SHP77 (cell line): ENCODE results near the gene SNRNP200.
"Not testable (repeated sequence)": the region's sequence is repeated elsewhere in the genome, so short reads cannot be mapped to it uniquely, and the experiment has no call there.

ENCODE experiments used
- DNase-seq, 2 experiments: peaks; one replicate each; lab custom pipeline; 2025; lab: John Stamatoyannopoulos, UW

SNRNP200 gene

DNA sequence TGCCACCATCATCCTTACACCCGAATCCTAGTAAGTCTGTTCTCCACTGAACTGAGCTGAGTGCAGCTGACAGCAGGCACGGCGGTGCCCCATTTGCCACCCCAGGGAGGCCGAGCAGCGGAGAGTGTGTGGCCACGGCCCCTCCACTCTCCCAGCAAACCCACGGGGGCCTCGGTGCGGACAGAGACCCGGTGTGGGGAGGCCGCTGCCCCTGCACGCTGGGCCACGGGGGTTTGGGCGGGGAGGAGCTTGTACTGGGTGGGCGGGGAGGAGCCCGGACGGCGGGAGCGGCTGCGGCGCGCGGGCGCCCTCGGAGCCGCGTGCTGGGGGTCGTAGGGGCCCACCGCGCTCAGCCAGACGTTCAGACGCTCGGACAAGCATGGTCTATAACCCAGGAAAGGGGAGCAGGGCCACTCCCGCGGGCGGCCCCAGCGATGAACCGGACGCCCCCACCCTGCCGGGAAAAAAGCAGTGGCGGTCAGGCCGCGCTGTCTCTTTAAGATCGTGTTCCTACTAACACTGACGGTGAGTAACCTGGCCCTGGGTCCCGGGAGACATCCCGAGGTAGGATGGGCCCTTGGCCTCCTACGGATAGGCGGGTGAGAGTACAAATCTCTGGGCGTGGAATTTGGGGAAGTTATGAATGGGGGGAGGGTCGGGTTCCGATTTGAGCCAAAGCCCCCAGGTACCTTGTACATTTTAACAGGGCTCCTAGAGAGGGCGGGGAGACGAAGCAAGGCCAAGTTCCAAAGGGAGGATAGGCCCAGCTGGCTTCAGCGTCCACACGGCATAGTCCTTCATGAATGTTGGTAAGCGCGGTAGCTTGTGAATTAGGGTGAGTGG lies 19.9 kb upstream of the SNRNP200 start, which contains the start of gene ITPRIPL1:
Gene ITPRIPL1, plus strand, starts transcription at position 277 of the 843 bp plus-strand sequence. Its CDS starts 523 bp downstream, at position 800.
- no peak for DNase-seq

DNA sequence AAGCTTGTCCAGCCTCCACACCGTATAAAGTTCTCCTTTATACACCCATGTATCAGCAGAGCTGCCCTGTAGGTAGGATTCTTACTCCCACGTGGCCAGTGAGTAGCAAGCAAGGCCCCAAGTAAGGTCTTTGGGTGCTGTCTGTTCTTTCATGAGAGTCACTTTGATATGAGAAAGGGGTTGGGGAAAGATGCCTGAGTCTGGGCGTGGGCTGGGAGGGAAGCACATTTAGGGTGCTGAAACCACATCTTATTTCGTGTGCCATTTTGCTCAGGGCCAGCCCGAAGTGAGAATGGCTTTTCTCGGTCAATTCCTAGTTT lies 19.3 kb upstream of the SNRNP200 start:
- DNase-seq = no peak

DNA sequence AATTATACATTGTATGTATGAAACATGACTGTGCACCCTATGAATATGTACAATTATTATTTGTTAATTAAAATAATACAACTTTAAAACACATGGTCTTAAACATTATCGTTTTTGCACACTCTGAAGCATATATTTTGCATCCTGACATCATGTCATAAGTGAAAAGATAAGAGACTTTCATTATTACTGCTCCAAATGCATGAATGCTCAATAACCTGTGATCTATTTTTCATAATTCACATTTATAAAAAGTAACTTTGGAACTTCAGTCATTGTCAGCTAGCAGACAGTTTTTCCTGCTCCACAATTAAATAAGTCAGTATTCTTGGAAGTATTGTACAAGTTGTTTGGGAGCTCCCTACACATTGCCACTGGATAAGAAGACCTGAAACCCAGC lies 18.5 kb upstream of the SNRNP200 start:
- DNase-seq = no peak

DNA sequence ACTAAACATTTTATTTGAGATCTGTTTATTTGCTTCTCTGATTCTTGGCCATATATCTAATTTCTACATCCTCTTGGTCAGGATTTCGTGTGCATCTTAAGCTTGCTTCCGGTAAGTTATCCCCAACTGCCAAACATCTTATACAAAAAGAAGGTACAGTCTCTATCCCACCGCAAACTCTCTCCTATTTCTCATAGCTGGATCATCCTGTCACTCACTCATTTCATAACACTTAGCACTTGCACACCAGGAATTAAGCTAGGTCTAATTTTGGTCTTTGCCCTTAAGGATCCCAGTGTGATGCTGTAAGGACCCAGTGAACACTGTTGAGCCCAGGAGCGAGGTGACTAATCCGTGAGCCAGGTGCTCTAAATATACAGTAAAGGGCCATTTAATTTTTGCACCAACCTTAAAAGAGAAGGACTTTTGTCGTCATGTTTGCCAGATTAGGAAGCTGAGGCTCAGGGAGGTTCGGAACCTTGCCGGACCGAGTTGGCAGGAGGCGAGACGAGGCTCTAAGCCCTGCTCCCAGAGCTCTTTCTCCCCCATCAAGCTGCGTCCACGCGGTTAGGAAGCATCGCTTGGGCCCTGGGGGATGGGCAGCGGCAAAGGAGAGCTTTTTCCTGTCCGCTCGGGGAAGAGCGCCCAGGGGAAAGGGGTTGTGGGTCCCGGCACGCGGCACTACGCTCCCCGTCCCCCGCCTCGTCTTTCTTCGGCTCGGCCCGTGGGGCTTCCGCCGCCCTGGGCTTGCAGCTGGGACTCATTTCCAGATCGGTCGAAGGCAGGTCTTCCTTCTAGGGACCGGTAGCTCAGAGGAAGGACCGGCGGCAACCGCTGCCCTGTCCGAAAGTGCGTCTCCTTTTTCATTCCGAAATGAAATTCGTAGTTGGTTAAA lies 15.6 kb upstream of the SNRNP200 start:
- peak; percentile 65 for DNase-seq

DNA sequence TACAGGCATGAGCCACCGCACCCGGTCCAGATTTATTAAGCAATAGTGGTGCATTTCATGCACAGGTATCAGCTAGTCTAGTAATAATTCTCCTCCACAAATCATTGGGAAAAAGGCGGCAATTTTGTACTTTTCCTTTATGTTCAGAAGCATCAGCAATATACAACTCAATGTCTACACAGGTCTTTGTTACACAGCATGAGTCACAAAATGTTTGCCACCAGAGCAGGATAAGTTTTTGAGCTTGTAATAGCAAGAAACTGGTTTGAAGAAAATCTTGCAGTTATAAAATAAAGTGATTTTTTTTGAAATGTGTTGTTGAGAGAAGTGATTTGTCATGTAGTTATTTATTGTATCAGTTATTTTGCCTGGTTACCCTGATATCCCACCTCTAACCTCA lies 15.0 kb upstream of the SNRNP200 start:
- DNase-seq = no peak

DNA sequence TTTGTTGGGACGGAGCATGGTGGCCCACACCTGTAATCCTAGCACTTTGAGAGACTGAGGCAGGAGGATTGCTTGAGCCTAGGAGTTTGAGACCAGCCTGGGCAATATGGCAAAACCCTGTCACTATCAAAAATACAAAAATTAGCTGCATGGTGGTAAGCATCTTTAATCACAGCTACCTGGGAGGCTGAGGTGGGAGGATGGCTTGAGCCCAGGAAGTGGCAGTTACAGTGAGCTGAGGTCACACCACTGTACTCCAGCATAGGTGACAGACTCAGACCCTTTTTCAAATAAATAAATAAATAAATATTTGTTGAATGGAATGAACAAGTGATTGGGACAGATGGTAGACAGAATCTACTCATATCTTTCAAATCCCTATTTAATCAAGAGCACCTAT lies 14.1 kb upstream of the SNRNP200 start:
- no peak for DNase-seq

DNA sequence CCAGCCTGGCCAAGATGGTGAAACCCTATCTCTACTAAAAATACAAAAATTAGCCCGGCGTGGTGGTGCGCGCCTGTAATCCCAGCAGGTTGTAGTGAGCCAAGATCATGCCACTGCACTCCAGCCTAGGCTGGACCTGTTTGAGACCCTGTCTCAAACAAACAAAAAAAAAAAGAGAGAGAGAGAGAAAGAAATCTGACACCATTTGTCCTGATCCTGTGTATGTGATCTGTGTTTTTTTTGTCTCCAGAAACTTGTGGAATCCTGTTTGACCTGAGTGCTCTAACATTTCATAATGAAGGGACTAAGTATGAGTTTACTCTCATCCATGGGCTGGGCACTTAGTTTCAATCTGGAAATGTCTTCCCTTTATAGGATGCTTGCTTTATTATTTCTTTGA lies 13.4 kb upstream of the SNRNP200 start:
- DNase-seq = no peak

DNA sequence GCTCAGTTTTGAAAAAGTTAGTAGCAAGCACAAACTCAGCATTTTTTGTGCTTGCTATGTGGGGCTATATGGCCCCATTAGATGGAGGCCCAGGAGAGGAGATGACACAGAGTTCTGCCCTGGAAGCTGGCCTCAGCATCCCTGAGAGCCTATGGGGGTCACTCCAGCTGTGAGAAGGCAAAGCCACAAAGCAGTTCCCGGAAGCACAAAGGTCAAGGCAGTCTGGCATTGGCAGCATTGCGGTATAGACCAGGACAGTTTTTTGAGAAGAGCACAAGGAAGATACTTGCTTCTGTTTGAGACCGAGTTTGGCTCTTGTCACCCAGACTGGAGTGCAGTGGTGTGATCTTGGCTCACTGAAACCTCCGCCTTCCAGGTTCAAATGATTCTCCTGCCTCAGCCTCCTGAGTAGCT lies 12.2 kb upstream of the SNRNP200 start:
- DNase-seq = no peak

DNA sequence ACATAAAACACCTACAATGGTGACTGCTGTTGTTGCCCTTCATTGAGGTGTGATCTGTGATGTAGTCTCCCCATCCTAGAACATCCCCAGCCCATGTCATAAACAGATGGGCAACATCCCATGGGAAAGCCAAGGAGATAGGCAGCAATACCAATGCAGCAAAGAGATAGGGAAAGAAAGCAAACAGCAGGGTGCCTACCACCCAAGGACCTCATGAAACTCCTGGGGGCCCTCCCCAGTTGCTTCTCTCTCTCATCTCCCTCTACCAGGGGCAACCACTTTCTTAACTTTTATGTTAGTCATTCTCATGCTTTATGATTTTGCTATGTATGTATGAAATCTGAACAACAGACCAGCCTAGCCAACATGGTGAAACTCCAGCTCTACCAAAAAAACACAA lies 11.7 kb upstream of the SNRNP200 start:
- no peak for DNase-seq

DNA sequence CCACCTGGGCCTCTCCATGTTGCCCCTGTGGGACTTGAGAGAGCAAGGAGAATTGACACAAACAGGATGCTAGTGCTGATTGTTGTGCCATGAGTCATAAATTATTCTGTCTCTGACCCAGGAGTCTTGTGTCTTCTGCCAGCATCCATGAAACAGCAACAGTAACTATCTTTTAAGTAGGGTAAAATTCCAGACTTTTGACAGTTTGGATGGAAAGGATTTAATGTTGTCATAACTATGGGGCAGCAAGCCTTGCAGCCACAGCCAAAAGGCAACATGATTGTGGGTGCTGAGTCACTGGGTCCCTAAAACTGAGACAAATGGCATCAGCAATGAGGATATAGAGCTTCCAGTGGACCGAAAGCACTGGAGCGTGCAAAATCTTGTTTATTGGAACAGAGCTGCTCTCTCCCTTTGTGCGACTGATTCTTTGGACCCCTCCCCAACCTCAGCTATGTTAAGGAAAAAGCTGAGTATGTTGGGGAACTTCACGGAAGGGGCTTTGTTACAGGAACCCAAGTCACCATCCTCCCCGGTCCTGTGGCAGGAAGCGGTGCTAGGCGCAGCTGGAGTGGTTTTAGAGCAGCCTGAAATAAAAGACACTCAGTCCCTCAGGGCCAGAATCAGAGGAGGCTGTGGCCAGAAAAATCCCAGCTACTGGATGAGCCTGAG lies 10.2 kb upstream of the SNRNP200 start:
- DNase-seq = no peak

DNA sequence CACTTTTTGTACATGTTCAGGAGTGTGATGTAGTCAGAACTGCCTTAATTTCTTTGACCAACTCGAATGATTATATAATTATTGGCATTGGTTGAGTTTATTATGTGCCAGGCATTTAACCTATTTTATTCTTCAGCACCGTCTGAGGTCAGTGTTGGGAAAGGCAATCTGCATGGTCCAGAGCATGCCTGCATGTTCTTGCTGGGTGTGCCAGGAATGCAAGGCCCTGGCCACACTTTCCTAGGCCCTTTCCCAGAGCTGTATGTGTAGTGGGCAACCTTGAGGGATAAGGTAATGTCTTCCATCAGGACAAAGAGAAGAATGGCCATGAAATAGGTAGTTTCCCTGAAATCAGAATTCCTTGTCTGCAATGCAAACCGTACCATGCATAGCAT lies 9.7 kb upstream of the SNRNP200 start:
- DNase-seq = no peak

DNA sequence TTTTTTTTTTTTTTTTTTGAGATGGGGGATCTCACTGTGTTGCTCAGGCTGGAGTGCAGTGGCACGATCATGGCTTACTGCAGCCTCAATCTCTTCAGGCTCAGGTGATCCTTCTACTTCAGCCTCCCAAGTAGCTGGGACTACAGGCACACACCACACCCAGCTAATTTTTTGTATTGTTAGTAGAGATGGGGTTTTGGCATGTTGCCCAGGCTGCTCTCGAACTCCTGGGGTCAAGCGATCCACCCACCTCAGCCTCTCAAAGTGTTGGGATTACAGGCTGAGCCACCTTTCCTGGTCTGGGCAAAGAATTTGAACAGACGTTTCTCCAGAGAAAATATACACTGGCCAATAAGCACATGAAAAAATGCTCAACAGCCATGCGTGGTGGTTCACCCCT lies 2.9 kb upstream of the SNRNP200 start:
- no peak for DNase-seq

DNA sequence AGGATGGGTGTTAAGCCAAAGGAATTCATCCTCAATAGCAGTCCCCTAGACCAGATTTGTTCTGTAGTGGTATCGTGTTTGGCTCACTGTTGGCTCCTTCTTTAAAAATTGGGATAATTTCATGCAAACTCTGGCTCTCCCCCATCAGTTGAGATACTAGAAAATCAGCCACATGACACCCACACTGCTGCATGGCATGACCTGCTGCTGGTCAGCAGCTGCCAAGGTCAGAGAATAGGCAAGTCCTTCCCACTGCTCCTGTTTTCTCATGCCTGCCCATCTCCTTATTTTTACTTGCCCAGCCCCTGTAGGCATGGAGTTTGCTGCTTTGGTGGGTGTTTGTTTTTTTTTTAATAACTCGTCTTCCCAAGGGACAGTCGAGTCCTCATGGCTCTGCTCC lies 1.0 kb upstream of the SNRNP200 start:
- DNase-seq = no peak

DNA sequence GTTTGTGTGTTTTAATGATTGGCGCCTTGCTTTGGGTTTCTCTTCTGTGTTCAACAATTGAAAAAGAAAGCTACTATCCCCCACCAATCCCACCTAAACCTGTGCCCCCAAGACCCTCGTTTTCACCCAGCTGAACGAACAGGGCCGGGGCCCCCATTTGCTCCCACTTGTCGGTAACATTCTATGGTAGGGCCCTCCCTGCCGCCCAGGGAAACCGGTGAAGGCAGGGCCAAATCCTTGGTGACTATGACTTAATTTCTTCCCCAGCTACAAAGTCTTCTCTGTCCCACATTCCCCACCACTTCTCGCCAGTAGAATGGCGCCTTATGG lies 598 bp upstream of the SNRNP200 start:
- no peak for DNase-seq

DNA sequence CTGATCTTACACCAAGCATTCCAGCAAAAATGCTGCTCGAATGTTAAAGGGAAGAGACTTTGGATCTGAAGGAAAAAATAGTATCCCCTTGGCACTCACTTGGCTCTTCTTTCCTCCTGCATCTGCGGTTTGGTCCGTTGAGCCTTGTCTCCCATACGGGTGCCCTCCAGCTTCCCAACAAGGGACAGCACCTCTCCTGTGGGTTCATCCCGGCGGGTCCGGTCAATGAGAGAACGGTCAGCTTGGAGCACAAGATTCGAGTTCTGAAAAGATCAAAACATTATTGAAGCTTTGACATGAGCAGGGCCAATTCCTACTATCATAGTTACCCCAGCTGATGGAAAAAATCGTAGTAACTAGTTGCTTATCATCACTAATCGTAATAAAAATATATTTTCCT lies 740 bp downstream of the SNRNP200 start:
- DNase-seq = no peak

DNA sequence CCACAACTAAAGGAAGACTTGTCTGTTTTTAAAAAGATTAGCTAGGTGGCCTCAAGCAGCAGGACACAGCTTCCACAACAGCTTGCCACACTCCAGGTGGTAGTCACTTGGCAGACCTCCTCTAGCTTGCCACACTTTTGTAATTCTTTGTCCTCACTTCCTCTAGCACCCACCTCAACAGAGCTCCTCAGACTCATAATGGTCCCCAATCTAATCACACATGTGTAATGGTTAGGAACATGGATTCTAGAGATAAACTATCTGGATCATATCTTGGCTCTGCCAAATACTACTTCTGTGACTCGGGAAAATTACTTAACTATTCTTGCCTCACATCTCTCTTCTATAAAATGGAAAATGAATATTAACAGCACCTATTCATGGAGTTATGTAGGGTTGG lies 3.5 kb downstream of the SNRNP200 start:
- DNase-seq = no peak

DNA sequence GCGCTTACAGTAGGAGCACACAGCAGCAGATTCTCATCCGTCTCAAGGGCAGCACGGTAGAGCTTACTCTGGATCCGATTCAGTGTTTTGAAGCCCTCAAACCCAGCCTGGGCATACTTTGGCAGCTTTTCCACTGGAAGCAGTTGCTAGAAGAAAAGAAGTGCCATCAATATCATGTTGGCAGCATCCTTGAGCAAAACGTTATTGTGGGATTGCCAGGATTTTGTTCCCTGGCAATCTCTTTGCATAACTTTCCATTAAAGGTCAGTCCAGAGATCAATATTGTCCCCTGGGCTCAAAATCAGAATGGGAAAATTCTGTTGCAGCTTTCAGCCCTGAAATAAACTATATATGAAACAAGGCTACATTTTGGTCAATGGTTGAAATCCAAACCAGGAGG lies 8.4 kb downstream of the SNRNP200 start:
- no peak for DNase-seq

DNA sequence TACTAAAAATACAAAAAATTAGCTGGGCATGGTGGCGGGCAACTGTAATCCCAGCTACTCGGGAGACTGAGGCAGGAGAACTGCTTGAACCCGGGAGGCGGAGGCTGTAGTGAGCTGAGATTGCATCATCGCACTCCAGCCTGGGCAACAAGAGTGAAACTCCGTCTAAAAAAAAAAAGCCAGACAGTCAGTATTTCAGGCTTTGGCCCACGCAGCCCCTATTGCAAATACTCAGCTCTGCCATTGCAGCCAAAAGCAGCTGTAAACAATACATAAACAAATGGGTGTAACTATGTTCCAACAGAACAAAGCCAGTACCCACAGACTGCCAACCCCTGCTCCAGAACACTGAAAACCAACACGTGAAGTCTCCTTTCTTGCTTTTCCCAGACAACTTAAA lies 11.1 kb downstream of the SNRNP200 start:
- not testable (repeated sequence) for DNase-seq

DNA sequence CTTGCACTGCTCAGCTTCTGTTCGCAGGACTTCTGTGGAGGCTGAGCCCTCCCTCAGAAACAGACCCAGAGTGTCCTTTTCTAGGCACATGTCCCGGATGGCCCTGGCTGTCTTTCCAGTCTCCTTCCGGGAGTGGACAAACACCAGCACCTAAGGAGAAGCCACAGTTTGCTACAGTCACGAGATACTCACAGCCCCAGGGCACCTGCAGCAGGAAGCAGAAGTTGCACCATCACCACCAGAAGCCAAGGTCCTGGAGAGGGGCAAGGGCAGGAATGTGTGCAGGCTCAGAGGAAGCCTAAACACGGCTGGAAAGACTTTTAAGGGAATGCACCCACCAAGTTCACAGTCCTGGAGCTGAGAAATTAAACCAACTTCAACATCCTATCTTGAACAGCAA lies 13.6 kb downstream of the SNRNP200 start:
- DNase-seq = no peak

DNA sequence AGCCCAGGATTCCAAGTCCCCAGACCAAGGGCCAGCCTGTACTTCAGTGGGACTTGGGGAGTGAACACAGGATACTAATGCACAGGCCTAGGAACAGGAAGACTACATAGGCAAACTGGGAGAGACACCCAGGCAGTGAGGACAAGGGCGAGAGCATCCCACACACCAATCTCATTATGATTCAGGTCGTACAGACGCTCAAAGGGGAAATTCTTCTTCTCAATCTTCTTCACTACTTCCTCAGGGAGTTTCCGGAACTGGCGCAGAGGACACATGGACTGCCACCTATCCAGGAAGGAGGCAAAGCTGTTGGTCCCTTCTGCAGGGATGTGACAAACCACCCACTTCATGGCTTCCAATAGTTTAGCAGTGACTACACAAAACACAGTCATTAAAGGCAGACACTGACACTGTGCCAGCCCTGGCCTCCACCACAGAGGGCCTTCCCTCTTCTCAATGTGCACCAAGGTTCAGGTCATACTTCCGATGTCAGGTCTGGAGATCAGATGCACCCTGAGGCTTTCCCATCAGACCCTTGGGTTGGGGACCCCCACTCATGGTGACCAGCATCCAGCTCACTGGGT lies 18.0 kb downstream of the SNRNP200 start:
- no peak for DNase-seq

DNA sequence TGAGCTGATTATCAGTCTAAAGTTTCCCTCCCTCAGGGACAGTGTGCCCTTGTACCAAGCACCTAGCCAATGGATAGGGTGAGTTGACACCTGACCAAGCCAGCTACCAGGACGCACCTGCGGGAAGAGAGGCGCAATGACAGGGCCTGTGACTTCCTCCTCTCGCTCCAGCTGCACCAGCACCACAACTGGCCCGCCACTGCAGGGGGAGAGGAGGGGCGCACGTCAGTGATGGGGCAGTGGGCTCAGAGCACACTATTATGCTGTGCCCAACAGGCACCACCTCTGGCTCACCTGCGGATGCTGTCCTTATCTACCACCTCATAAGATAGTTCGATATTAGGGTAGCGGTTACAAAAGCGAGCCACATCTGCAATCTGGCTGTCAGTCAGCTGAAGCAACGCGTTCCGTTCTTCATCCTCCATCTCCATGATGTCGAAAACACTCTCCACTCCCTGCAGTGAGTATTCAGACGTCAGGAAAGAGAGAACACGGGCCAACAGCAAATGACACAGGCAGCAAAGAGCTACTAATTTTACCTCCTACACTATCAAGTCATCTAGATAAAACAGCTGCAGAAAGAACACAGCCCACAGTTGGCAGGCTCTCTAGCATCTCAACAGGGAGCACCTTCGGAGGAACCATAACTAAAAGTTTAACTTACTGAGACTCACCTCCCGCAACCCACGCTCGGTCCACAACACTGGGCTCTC lies 28.4 kb downstream of the SNRNP200 start:
- no peak for DNase-seq
